WTC11 (cell line): ENCODE results near the gene CCR9.

Experiments
- AFF4 ChIP-seq: sonication (generic); formaldehyde crosslinking; IDR thresholded peaks from 2 replicates; pipeline ENCODE4 v1.8.1; 2023; ENCODE audit warnings: mild to moderate bottlenecking, missing genetic modification reagents, borderline replicate concordance
- CTCF ChIP-seq: fragments of 200-600 bp; IDR thresholded peaks from 2 replicates; pipeline ENCODE4 v1.8.0; 2022; ENCODE audit warnings: antibody characterized with exemption
- E2F4 ChIP-seq: sonication (generic); formaldehyde crosslinking; IDR thresholded peaks from 2 replicates; pipeline ENCODE4 v1.8.1; 2022; ENCODE audit warnings: low read depth, mild to moderate bottlenecking, moderate library complexity, missing genetic modification reagents, borderline replicate concordance
- ELF4 ChIP-seq: sonication (generic); formaldehyde crosslinking; IDR thresholded peaks from 2 replicates; pipeline ENCODE4 v1.8.1; 2022; ENCODE audit warnings: low read depth, mild to moderate bottlenecking, moderate library complexity, missing genetic modification reagents
- MAX ChIP-seq: sonication (generic); formaldehyde crosslinking; IDR thresholded peaks from 2 replicates; pipeline ENCODE4 v1.8.0; 2022; ENCODE audit warnings: mild to moderate bottlenecking, missing genetic modification reagents
- SP1 ChIP-seq: sonication (generic); formaldehyde crosslinking; conservative IDR thresholded peaks from 2 replicates; pipeline ENCODE4 v1.8.1; 2022; ENCODE audit warnings: missing genetic modification reagents
- TEAD1 ChIP-seq: sonication (generic); formaldehyde crosslinking; IDR thresholded peaks from 2 replicates; pipeline ENCODE4 v1.8.0; 2022; ENCODE audit warnings: mild to moderate bottlenecking, missing genetic modification reagents
- TEAD4 ChIP-seq: sonication (generic); formaldehyde crosslinking; IDR thresholded peaks from 2 replicates; pipeline ENCODE4 v1.8.0; 2022; ENCODE audit warnings: mild to moderate bottlenecking, missing genetic modification reagents
- ZNF232 ChIP-seq: sonication (generic); formaldehyde crosslinking; IDR thresholded peaks from 2 replicates; pipeline ENCODE4 v1.8.0; 2022; ENCODE audit warnings: mild to moderate bottlenecking, missing genetic modification reagents

- no peak for TF ChIP-seq CTCF
- TF ChIP-seq AFF4 (CRISPR knock-in tag) = no peak
- no peak for TF ChIP-seq MAX (CRISPR knock-in tag)
- no peak for TF ChIP-seq E2F4 (CRISPR knock-in tag)
- no peak for TF ChIP-seq ZNF232 (CRISPR knock-in tag)
- TF ChIP-seq SP1 (CRISPR knock-in tag) = no peak
- no peak for TF ChIP-seq ELF4
- TF ChIP-seq TEAD4 (CRISPR knock-in tag) = no peak
- TF ChIP-seq TEAD1 (CRISPR knock-in tag) = no peak
These were observed 43.3 kb upstream of the CCR9 start for GRCh38 chr3:45842851-45843625.
